ENCODE data around the gene NAGK.
"Not testable (repeated sequence)": the region's sequence is repeated elsewhere in the genome, so short reads cannot be mapped to it uniquely, and the experiment has no call there.

DNA sequence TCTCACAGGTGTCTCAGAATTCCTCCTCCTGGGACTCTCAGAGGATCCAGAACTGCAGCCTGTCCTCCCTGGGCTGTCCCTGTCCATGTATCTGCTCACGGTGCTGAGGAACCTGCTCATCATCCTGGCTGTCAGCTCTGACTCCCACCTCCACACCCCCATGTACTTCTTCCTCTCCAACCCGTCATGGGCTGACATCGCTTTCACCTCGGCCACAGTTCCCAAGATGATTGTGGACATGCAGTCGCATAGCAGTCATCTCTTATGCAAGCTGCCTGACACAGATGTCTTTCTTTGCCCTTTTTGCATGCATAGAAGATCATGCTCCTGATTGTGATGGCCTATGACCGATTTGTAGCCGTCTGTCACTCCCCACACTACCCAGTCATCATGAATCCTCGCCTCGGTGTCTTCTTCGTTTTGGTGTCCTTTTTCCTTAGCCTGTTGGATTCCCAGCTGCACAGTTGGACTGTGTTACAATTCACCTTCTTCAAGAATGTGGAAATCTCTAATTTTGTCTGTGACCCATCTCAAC is 13.2 kb upstream of the NAGK start:
- TF ChIP-seq, protein P1, sequence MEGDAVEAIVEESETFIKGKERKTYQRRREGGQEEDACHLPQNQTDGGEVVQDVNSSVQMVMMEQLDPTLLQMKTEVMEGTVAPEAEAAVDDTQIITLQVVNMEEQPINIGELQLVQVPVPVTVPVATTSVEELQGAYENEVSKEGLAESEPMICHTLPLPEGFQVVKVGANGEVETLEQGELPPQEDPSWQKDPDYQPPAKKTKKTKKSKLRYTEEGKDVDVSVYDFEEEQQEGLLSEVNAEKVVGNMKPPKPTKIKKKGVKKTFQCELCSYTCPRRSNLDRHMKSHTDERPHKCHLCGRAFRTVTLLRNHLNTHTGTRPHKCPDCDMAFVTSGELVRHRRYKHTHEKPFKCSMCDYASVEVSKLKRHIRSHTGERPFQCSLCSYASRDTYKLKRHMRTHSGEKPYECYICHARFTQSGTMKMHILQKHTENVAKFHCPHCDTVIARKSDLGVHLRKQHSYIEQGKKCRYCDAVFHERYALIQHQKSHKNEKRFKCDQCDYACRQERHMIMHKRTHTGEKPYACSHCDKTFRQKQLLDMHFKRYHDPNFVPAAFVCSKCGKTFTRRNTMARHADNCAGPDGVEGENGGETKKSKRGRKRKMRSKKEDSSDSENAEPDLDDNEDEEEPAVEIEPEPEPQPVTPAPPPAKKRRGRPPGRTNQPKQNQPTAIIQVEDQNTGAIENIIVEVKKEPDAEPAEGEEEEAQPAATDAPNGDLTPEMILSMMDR (IDR thresholded peaks at IDR 0.05), result not testable (repeated sequence)
- not testable (repeated sequence) for TF ChIP-seq POLR2A, POLR2AphosphoS5 (IDR thresholded peaks at IDR 0.05)

Measured in prostate gland (tissue), 2 donors.